Inflammatory macrophage treated with lipopolysaccharide for 1 hour (primary cell): ENCODE measurements around the gene ZNF580.
A peak's percentile ranks its signal among the peaks of the same experiment; 100 is the strongest.

Experiments used
- DNase-seq, 2 donors: peaks; one replicate each; pipeline ENCODE4 v3.0.0-alpha.2; 2020 to 2022

The ZNF580 gene

GRCh38 chr19:55647732-55648584, 7.2 kb downstream of the ZNF580 start, which contains the start of gene CCDC106:
Gene CCDC106 (plus strand): TSS chr19:55648212. CDS start chr19:55649047, 835 bp downstream.
- peak in 1 of 2 donors; percentile 38 for DNase-seq

- DNase-seq: no peak
These were observed 7.9 kb downstream of the ZNF580 start for GRCh38 chr19:55648585-55649267.

GRCh38 chr19:55649268-55650125, 8.7 kb downstream of the ZNF580 start:
- no peak for DNase-seq

- no peak for DNase-seq
These were observed 9.3 kb downstream of the ZNF580 start for GRCh38 chr19:55650126-55650557.

GRCh38 chr19:55650602-55651230, 9.9 kb downstream of the ZNF580 start:
- DNase-seq: no peak

- DNase-seq: no peak
These were observed 10.4 kb downstream of the ZNF580 start for GRCh38 chr19:55651236-55651635.

GRCh38 chr19:55652311-55653128, 11.7 kb downstream of the ZNF580 start:
- DNase-seq: no peak

- peak; percentile 95 to 99 for DNase-seq
These were observed 13.0 kb downstream of the ZNF580 start for GRCh38 chr19:55653651-55654322.

GRCh38 chr19:55654323-55654867, 13.6 kb downstream of the ZNF580 start:
- DNase-seq: peak; percentile 100

- DNase-seq: peak; percentile 85 to 96
These were observed 14.3 kb downstream of the ZNF580 start, which contains the start of gene U2AF2 for GRCh38 chr19:55654868-55655647. Gene U2AF2 (plus strand): TSS chr19:55655035. CDS start chr19:55655105, 70 bp downstream.

- no peak for DNase-seq
These were observed 14.8 kb downstream of the ZNF580 start for GRCh38 chr19:55655648-55656040.

GRCh38 chr19:55656552-55656951, 15.8 kb downstream of the ZNF580 start:
- DNase-seq: no peak

GRCh38 chr19:55656988-55657747, 16.4 kb downstream of the ZNF580 start:
- no peak for DNase-seq

- no peak for DNase-seq
These were observed 18.2 kb downstream of the ZNF580 start for GRCh38 chr19:55658846-55659459.

- no peak for DNase-seq
These were observed 19.0 kb downstream of the ZNF580 start for GRCh38 chr19:55659822-55660221.

- no peak for DNase-seq
These were observed 19.6 kb downstream of the ZNF580 start for GRCh38 chr19:55660404-55660803.

GRCh38 chr19:55660991-55661390, 20.2 kb downstream of the ZNF580 start:
- no peak for DNase-seq

GRCh38 chr19:55661826-55662225, 21.0 kb downstream of the ZNF580 start:
- DNase-seq: no peak
